Right renal cortex interstitium (tissue), 3 donors: ENCODE data around the gene RHOD. TPM values are rescaled to one million over a fixed set of nuclear protein-coding genes. Genes with fewer than 3 reads are reported as not detected.
A peak's percentile ranks its signal among the peaks of the same experiment; 100 is the strongest.

ENCODE experiments used
- DNase-seq, 3 donors: peaks; one replicate each; pipeline ENCODE4 v3.0.0-alpha.2; 2013; ENCODE audit warnings: low read depth in 3 of 3, low spot score in 2 of 3
- polyA plus RNA-seq, 3 donors: library from polyadenylated mRNA; unstranded; fragments of 120-200 nt; gene quantifications; one replicate each; pipeline ENCODE4 v1.2.1, GENCODE V29; 2013; ENCODE audit not compliant: insufficient read length in 3 of 3

RHOD gene
- polyA plus RNA-seq, 3 donors, result 6.1 to 8.8 (median 6.2) TPM

DNA sequence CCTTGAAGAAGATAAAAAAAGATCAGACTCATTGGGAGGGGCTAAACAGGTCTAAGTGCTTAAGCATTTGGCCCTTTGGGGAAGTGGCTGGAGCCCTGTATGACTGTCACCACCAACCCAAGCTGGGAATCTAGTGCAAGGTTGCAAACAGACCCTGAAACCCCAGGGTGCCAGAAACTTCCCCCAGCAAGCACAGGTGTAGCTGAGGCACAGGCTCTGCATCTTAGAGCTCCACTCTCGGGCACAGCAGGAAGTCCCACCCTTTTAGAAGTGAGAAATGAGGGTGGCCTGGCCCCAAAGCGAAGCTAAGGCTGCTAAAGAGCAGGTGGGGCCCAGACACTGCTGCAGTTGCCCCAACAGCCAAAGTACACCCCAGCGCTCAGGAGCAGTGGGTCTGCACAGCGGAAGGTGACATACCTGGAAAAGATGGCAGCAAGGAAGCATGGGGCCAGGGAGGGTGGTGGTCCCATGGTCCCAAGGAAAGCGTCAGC is 56.6 kb downstream of the RHOD start:
- DNase-seq, result no peak

DNA sequence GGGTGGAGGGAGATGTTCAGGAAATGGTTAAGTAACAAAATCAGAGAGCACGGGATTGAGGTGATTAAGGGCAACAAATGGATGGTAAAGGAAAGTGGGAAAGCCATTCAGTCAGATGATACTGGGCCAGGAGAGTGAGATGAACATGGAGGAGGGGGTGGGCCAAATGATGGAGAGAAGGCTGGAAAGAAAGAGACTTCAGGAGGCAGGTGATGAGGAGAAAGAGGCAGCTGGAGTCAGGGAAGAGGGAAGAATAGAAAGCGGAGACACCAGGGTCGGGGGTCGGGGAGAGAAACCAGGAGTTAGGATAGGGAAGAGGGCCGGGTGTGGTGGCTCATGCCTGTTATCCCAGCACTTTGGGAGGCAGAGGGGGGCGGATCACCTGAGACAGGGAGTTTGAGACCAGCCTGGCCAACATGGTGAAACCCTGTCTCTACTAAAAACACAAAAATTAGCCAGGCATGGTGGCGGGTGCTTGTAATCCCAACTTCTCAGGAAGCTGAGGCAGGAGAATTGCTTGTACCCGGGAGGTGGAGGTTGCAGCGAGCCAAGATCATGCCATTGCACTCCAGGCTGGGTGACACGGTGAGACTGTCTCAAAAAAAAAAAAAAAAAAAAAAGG is 57.7 kb downstream of the RHOD start:
- DNase-seq, result no peak

DNA sequence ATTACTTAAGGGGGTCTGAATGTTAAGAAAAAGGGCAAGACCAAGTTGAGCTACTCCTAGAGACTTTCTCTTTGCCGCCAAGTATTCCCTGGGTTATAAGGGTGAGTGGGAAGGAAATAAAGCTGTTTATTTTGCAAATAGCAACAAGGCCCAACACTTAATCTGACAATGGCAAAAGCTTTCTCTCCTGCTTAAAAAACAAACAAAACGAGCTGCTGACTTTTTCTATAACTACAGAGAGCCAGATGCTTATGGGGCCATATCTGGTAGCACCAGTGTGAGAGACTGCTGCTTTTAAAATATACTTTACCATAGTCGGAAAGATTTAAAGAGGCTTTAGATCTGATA is 60.1 kb downstream of the RHOD start:
- no peak for DNase-seq

DNA sequence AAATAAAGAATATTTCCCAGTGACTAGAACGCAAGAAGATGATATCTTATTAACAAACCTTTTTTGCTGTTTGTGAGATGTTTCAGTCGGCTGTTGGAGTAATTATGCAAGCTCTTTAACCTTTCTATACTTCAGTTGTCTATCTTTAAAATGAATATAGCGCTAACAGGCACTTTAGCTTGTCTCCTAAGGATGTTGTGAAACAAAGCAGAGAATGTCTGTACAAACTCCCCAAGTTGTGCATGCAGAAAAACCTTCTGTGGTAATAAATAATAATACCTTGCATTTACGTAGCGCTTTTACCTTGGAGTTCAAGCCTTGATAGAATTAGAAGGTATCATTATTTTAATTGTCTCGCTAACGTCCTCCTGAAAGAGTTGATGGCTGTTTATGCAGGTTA is 60.5 kb downstream of the RHOD start:
- no peak for DNase-seq

DNA sequence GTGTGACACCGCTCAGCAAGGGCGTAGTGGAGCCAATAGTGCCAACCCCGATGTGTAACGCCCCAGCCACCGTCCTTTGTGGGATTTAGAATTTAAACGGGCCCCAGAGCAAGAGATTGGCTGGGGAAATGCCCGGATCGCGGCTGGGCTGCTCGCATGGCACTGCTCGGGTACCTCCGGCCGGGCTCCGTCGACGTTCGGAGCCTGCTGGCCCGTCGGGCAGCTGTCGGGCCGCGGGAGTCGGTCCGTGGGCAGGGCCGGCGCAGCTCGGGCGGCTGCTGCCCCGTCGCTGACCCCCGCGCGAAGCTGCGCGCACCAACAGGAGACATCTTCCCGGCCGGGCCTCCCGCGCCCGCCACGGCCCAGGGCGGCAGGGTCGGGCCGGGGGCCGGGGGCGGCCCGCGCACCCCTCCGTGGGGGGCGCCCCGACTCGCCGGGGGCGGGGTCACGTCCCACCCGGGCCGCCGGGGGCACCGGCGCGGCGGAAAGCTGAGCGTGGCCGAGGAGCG is 61.1 kb downstream of the RHOD start:
- DNase-seq, result no peak

DNA sequence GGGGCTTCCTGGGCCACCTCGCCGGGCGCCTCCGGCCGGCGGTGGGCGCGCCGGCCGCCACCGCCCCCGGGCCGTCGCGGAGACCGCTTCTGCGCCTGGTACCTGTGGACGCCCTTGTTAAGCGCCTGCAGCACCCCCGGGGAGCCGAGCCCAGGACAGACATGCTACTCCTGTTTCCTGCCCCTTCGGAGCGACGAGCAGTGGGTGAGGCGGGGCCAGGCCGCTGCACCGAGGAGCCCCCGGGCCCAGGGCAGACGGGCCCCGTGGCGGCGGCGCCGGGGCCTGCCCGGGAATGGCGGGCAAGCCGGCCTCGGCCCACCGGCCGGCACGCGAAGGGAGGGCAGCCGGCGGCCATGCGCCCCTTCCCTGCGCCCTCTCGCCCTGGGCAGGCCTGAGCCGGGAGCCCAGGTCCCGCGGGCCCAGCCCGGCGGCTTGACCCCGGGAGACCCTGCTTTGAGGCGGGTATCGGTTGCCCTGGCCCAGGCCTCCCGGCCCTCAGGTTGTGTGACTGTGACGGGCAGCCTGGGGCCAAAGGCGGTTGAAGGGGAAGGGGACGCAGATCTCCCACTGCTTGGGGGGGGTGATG is 61.6 kb downstream of the RHOD start:
- no peak for DNase-seq

DNA sequence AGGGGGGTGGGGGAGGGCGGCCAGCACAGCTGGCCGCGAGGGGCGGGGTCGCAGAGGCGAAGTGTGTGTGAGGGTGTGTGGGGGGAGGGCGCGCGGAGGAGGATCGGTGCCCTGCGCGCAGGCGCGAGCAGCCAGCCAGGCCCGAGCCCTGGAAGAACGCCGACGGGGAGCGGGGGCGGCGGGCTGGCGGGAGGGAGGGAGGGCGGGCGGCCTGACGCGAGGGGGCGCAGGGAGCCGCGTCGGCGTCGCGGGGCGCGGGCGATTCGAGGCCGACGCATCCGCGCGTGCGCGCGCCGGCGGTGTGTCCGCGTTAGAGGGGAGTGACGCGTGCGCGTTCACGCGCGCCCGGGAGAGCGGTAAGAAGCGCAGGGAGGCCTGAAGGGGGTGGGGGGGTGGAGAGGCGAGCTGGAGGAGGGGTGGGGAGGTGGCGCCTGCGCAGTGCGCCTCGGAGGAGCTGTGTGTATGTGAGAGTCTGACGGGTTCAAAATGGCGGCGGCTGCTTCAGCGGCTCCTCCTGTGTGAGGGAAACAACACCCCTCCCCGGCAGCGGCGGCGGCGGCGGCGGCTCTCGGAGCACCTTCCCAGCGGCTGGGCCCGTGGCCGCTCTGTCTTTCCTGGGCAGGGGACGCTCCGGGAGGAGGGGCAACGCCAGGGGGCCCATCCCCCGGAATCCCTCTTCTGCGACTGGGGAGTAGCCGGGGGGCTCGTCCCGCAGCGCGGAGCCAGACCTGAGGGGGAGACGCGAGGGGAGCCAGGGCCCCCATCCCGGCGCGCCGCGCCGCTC is 62.3 kb downstream of the RHOD start, which contains the start of gene KDM2A:
TSS of gene KDM2A (plus strand) at position 463 of the 784 bp plus-strand sequence. CDS start 2,054 bp downstream, outside the sequence.
- peak; percentile 98 to 99 (median 98) for DNase-seq

DNA sequence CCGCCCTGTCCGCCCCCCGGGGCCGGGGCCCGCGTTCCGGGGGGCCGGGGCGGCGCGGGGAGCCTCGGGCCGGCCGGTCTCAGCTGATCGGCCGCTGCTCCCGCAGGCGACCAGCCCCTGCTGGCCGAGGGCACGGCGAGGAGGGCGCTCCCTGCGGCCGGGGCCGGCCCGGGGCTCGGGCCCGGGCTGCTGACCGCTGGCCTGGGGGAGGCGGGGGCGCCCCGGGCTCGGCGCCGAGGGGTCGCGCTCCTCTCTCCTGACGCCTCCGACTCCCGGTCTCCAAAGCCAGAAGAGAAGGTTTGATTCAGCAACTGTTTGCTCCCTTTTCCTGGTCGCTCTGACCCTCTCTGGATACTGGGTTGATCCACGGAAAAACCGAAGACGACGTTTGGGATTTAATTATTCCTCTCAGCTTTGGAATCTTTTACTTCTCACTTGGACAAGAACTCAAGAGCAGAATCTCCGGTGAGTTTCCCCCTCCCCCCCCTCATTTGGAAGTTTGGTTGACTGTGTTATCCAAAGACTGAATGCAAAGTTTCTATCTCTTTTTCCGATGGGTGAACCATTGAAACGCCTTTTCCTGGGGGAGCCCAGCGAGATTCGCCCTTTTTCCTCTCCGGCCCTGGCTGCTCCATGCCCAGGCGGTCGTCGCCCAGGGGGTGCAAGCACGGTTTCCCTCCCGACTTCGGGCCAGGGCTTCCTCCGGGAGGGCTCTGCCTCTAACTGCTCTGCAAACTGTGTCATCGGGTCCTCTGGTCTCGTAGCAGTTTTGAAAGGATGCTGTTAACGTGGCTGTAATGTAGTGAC is 63.1 kb downstream of the RHOD start:
- DNase-seq, result no peak

DNA sequence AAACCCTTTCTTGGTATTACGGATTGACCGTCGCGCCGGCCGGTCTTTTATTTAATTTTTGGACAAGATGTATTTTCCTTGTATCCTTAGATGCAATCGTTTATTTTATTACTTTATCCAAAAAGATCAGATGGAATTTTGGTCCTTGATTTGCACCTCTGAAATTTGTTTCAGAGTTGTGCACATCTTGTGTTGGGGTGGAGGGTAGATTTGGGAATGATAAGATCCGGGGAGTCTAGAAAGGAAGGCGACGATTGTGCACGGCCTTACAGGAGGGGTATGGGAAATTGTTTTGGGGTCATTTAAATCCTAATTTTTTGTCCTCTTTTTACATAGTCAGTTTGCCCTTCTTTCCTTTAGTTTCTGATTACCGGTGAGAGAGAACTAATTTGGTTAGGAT is 63.8 kb downstream of the RHOD start:
- DNase-seq, result no peak

DNA sequence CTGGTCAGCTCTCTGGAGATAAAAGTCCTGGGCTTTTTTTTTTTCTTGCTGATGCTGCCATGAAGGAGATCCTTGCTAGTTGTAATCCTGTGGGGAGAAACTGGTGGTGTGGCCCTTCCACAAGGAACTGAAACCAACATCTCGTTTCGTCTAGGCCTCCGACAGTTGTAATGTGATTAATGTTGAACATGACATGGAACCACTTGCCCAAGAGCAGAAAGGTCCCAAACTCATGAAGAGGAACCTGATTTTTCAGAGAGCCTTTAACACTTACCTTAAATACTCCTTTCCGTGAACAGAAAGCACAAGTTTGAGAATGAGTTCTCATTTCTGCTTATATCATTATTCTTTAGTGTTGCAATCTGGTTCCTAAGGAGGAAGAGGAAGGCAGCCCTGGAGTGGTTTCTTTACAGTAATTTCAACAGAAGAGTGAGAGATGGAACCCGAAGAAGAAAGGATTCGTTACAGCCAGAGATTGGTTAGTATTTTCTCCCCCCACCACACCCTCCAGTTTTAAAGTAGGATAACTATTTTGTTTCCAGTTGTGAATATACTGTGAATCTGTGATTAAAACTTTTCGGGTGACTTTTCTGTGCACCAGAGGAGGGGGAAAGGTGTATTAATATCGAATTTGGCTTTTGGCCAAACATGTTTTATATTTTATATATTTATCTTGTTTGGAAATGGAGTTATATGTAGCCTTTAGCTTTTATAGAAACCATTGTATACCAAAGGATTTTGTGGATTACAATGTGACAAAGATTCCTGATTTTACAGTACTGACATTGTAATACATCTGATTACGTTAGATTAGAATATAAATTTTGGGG is 64.4 kb downstream of the RHOD start:
- no peak for DNase-seq

Other genes with a start within 250 kb of the RHOD start
- gene RCE1, start 213.4 kb upstream of the RHOD start, polyA plus RNA-seq, result 10 to 100 TPM; 16.7 to 23.2 (median 20.0) TPM
- gene LRFN4, start 199.8 kb upstream of the RHOD start, polyA plus RNA-seq, result 10 to 100 TPM; 11.7 to 13.3 (median 13.2) TPM
- 10 to 100 TPM; 36.3 to 51.2 (median 45.4) TPM for gene PC, start 98.5 kb upstream of the RHOD start, polyA plus RNA-seq
- not detected for gene C11orf86, start 81.5 kb upstream of the RHOD start, polyA plus RNA-seq
- under 1 TPM; 0.14 to 0.21 (median 0.19) TPM for gene SYT12, start 33.7 kb upstream of the RHOD start, polyA plus RNA-seq
- 10 to 100 TPM; 69.5 to 72.5 (median 71.3) TPM for gene KDM2A, start 62.4 kb downstream of the RHOD start, polyA plus RNA-seq
- 10 to 100 TPM; 48.0 to 55.7 (median 49.5) TPM for gene GRK2, start 209.6 kb downstream of the RHOD start, polyA plus RNA-seq
- 10 to 100 TPM; 18.9 to 21.1 (median 20.8) TPM for gene ANKRD13D, start 232.5 kb downstream of the RHOD start, polyA plus RNA-seq
- 10 to 100 TPM; 16.5 to 22.2 (median 19.6) TPM for gene SSH3, start 246.7 kb downstream of the RHOD start, polyA plus RNA-seq